Globus pallidus (tissue), 1 donor: Measurements from ENCODE around the gene FAM241A.
"Not testable (repeated sequence)": the region's sequence is repeated elsewhere in the genome, so short reads cannot be mapped to it uniquely, and the experiment has no call there.

Source experiments
- DNase-seq: peaks from one replicate; pipeline ENCODE4 v3.0.0-alpha.2; 2015; ENCODE audit warnings: low spot score

The FAM241A gene

DNA sequence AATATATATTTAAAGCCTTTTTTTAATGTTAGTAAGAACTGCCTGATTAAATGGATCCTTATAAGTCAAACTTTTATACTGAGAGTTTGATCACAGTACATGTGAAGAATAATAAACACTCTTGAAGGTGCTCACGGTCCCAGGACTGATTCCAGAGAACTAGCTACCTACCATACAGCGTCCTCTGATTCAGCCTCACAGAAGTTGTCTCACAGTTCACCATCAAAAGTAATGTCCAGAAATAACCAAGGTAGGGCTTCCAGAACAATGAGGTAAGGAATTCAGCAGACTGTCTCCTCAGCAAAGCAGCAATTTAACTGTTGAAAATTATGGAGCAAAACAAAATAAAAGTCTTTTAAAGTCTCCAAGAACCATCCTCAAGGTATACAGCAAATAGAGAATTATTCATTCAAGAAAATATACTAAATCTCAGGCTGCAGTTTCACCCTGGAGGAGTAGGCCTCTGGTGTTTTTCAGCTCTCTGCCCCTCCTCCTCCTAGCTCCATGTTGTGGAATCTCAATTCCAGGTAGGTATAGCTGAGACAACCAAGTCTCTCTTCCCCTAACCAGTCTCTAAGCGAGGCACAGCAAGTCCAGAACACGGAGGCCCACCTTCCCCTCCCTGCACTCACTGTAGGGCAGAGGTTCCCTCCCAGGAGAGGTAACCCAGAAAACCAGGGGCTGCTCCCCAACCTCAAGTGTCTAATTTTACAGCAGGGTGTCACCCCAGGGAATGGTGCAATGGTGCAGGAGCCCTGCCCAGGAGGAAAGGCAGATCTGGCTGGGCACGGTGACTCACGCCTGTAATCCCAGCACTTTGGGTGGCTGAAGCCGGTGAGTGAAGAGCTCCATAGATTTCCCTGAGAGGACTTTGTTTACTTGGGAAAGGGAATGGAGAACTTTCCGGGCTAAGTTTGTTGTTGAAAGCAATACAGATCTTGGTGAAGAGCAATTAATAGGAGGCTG lies 28.6 kb downstream of the FAM241A start:
- DNase-seq = no peak

DNA sequence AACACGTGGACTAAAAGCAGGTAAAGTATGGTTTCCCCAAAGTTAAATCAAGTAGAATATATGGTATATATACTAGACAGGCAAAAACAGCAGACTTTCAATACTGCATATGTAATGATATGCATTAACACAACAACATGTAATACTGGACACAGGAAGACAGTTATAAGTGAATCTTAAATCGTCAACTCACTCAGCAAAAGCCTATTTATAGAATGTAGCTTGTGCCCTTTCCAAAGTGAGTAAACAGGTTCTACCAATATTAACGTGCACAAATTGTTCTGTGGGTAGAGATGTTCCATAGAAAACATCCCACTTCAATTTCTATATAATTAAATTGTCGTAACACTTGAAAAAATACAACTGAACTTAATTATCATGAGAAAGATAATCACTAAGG lies 30.6 kb downstream of the FAM241A start:
- no peak for DNase-seq

DNA sequence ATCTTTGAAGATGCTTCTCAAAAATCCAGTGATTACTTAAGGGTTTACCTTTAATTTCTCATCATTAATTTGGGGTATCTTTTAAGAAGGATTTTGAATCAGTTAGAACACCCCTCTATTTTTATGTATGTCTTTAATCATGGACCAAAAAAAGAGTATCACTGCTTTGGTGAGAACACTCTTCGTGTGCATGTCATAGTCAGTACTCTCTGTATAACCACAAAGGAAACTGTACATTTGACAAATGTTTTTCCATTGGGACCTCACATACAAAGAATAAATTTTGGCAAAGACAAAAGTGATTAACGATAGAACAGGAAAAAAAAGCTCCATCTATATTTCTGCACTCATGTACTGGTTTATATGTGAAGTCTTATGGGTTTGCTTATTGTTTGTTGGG lies 31.3 kb downstream of the FAM241A start:
- no peak for DNase-seq

DNA sequence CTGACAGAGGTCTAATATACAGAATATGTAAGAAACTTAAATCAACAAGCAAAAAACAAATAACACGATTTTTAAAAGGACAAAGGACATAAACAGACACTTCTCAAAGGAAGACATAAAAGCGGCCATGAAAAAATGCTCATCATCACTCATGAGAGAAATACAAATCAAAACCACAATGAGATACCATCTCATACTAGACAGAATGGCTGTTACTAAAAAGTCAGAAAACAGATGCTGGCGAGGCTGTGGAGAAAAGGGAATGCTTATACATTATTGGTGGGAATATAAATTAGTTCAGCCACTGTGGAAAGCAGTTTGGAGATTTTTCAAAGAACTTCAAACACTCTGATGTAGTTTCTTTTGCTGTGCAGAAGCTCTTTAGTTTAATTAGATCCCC lies 33.5 kb downstream of the FAM241A start:
- not testable (repeated sequence) for DNase-seq

DNA sequence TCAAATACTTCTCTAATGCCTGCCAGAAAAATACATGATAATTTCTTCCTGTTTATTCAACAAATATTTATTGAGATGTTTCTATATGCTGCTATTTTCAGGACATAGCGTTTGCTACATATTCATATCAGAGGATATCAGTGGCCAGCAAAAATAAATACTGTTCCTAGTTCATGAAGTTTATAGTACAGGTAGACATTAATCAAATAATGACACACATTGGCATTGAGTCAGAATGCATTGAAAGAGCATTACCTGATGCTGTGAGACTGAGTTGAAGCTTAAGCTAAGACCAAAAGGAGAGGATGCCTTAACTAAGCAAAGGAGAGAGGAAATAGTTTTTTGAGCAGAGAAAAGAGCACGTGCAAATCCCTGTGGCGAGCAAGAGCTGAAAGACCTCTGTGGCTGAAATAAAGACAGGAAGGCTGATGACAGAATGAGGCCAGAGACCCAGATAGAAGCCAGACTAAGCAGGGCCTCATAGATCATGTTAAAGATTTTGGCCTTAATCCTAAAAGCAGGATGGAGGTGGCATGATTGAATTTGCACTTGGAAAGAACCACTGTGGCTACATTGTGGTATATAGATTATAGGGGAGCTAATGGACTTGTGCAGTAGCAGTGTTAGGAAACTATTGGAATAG lies 36.2 kb downstream of the FAM241A start:
- DNase-seq = no peak

DNA sequence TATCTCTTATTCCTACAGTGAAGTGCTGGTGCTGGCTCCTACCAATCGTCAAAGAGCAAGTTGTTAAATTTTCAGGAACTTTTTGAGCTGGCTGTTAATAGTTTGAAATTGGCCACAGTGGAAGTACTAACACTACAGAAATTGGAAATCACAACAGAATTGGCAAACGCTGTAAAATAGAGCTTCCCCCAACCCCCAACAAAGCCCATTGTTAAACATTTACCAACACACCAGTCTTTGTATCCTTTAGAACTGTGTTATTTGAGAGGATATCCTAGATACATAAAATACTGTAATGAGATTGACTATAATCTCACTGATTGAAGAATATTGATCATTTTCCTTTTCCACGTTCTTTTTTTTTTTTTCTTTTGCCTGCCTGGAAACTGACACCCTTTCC lies 37.4 kb downstream of the FAM241A start:
- peak; percentile 77 for DNase-seq

DNA sequence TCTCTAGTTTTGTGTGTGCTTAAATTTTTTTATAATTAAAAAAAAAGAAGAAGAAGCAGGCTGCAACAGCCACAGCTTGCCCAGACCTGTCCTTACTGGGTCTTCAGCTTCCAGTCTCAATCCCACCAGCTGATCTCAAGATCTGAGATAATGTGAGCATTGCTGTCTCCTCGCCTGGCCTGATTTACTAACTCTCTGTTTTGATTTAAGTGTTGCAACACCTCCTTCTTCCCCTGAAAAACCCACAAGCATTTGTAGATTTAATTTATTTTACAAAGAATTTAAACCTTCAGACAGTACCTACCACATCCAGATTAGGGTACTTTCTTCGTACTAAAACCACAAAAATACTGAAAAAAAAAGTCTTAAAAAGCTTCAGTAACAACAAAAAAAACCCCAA lies 38.0 kb downstream of the FAM241A start:
- peak; percentile 22 for DNase-seq

DNA sequence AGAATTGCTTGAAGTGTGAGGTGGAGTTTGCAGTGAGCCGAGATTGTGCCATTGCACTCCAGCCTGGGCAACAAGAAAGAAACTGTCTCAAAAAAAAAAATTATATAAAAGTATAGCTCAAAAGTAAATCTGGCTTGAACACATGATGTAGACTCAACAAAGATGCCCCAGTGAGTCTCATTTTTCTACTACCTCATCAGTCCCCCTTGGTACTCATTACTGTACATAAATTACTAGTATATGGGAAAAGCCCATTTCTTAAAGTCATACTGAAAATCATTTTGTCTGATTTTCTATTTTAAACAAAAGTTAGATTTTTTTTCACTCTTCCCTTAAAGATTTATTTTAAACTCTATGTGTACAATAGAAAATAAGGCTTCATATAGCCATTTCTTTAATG lies 39.2 kb downstream of the FAM241A start:
- DNase-seq = no peak

DNA sequence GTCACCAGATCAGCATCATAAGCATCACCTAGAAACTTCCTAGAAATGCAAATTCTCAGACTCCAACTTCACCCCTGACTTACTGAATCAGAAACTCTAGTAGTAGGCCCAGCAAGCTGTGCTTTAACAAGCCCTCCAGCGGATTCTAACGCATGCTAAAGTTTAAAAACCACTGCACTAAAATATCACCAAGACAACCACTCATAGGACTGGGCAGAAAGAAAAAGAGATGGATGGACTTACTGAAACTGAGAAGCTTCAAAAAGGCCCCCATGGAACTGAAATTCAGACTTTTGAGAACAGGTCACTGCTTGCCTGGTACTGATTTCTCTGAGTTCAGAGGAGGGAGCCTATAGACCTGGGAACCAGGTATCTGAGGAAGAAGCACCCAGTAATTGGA lies 40.1 kb downstream of the FAM241A start:
- no peak for DNase-seq

DNA sequence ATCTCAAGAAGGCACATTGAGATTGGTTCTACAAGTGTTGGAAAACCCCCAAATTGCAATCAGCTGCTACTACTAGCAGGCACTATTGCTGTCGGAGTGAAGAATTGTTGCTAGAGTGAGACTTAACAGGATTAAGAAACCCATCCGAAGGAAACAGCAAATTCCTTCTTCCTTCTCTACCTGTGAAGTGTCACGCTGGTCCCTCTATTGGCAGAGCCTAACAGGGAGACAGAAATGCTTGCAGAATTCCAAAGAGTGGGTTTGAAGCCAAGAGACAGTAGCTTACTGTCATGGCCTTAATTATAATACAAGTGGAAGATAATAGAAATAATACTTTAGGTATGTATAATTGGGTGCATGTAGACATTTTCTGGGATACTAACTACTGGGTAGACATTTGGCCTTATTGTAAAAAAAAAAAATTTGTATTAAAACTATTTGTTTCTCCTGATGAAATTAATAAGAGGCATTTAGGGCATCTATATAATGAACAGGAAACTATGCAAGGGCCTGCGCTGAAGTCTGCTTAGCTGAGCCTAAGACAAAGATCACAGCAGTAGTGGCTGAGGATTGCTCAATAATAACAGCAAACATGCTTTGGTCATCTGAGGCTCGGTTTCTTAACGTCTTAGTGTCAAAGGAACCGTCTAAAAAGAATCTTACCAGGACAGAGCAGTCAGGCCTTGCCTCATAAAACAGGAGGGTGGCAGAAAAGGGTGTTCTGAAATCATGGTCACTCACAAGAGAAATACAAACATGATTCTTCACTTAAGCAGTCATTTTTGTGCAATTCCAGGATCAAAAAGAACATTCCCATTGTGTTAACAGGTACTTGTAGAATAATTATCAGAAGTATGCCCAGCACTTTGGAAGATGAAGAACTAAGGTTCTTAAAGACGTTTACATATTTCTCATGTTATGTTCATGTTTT lies 40.8 kb downstream of the FAM241A start:
- DNase-seq = no peak

DNA sequence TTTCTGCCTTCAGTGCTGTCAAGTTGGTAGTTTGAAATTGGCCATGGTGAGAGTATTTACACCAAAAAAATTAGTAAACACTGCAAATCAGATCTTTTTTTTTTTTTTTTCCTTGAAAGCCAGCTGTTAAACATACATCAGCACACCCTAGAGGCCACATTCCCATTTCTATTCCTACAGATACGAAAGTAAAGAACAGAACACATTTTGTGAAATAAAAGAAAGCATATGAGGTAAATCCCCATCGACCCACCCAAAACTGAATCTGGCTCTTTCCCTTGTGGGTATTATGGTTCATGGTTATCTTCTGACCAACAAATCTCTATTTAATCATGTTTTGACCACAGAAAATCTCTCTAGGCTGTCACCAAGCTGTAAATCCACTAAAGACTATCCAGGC lies 44.5 kb downstream of the FAM241A start:
- peak; percentile 41 for DNase-seq

DNA sequence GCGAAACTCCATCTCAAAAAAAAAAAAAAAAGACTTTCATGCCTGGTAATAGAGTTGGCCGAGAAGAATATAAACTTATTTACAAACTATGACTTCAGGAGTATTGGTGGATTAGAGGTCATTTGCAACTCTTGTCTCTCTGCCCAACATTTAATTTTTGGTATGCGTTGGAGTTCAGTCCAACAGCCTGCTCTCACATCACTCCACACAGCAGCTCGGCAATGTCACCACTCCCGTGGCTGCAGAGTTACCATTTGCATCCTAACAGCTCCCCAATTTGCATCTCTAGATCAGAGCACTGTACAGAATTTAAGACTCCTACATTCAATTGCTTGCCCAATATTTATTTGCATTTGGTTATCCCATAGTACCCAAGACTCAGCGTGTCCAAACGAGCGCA lies 45.4 kb downstream of the FAM241A start:
- no peak for DNase-seq

DNA sequence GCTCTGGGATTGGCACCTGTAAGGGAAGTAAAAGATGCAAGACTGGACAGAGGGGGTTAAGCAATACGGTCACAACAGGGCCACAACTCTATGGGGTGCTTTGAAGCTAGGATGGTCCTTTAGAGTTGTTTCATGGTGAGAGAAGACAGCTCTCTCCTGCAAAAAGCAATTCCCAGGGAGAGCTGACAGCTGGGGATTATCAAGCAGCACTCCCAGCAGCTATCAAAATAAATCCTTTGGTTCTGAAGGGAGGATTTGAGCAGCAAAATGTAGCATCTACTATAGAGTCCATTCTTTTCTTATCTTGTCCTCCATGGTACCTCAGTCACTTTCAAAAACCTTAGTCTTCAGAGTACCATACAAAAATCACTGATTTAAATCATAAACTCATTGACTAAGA lies 51.2 kb downstream of the FAM241A start:
- DNase-seq = no peak

DNA sequence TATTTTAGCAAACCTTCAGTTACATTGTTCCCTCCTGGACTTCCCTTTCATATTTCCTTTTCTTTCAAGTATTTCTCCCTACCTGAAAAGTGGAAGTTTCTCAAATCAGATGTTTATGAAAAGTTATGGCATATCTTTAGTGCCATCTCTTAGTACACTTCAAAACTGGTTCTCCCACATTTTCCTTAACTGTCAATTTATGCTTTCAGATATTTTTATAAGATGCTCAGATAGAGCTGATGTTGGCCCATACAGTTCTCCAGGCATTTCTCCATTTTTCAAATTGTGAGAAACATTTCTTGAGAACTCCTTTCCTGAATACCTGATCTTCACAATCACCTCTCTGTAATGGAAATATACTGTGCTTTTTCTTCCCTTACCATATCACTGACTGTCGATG lies 53.8 kb downstream of the FAM241A start:
- no peak for DNase-seq

DNA sequence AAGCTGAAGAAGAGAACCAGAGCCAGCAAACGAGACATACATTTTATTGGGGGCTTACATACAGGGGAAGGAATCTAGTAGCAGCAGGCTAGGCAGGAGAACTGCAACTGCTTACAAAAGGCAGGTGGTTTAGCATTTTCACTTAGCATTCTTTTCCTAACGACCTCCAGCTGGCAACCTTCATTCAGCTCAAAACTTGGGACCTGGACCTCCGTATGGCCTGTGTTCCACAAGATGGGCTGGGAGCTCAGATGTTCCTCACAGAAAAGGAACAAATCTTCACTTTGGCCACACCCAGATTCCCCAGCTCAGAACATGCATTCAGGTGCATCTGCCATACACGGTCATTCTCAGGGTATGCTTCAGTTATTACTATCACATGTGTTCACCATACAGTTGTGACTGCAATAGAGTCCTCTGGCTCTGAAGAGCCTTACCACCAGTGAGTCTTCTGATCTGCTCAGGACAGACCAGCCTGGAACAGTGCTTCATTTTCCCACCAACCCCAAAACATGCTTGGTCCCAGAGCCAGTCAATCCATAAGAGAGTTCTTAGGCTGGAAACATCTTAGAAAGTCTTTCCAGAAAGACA lies 56.8 kb downstream of the FAM241A start:
- DNase-seq = no peak

DNA sequence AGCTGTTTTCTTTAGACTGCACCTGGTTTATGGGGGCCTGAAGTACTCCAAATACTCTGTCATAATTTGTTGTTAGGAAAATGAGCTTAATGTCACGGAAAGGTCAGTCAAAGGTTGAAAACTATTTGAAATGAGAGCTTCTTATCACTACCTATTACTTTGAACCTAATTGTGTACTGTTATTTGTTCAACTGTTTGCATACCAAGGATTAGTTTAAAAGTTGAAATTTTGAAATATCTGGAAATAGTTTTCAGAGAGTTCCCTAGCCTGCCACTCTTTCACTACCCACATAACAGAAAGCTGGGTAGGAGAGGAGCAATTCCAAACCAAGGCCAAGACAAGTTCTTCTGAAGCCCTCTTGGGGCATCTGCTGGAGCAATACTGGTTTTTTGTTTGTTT lies 58.3 kb downstream of the FAM241A start:
- no peak for DNase-seq

DNA sequence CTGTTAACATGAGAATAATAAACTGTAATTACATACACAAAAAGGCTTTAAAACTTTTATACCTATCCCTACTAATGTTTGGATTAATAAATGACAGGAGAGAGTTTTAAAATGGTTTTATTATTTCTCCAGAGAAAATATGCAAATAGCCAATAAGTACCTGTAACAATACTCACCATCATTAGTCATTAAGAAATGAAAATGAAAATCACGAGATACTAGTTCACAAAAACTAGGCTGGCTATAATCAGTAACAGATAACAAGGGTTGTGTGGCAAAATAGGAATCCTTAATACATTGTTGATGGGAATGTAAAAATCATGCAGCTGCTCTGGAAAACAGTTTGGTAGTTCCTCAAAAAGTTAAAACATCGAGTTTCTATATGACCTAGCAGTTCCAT lies 61.2 kb downstream of the FAM241A start:
- DNase-seq = no peak

DNA sequence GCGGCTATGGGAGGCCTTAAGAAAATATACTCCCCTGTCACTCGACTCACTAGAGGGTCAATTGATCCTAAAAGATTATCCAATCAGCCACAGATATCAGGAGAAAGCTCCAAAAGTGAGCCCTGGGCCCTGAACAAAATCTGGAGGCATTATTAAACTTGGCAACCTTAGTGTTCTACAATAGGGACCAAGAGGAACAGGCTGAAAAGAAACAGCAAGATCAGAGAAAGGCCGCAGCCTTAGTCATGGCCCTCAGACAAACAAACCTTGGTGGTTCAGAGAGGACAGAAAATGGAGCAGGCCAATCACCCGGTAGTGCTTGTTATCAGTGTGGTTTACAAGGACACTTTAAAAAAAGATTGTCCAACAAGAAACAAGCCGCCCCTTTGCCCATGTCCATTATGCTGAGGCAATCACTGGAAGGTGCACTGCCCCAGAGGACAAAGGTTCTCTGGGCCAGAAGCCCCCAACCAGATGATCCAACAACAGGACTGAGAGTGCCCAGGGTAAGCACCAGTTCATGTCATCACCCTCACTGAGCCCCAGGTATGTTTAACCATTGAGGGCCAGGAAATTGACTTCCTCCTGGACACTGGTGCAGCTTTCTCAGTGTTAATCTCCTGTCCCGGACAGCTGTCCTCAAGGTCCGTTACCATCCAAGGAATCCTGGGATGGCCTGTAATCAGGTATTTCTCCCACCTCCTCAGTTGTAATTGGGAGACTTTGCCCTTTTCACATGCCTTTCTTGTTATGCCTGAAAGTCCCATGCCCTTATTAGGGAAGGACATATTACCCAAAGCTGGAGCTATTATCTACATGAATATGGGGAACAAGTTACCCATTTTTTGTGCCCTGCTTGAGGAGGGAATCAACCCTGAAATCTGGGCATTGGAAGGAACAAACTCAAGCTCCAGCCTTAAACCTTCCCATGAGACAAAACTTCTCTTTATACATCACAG lies 63.2 kb downstream of the FAM241A start:
- not testable (repeated sequence) for DNase-seq

DNA sequence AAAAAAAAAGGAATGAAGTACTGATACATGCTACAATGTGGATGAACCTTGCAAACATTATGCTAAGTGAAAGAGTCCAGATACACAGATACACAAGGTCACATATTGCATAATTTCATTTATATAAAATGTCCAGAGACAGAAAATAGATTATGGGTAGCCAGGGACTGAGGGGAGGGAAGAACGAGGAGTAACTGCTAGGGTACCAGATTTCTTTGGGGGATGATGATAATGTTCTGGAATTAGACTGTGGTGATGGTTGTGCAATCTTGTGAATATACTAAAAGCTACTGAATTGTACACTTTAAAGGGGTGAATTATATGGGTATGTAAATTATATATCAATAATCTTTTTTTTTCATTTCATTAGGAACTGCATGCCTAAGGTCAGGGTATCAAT lies 65.5 kb downstream of the FAM241A start:
- DNase-seq = no peak

DNA sequence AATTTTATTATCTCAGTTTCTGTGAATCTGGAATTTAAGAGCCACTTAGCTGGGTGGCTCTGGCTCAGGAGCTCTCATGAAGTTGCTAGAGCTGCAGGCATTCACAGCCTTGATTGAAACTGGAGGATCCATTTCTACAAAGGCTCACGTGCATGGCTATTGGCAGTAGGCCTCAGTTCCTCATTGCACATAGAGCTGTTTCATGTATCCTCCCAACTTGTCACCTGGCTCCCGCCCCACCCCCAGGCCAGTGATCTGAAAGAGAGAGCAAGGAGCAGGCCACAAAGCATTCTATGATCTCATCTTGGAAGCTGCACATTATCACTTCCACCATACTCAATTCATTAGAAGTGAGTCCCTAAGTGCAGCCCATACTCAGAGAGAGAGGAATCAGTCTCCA lies 67.8 kb downstream of the FAM241A start:
- DNase-seq = no peak

DNA sequence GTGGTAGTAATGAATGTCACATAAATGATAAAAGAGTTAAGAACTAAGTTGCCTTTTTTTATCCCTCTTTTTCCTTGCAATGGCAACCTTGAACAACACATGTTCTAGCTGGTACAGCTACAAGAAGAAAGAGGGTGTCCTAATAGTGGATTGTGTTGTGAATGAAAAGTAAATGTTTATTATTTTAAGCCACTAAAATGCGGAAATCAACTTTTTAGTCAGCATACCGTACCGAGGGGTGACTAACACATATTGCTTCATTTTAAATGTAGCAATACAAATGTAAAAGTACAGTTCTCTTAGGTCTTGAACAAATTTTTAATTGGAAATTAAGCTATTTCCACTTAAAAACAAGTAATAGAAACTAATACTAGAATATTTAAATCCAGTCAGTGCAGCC lies 68.6 kb downstream of the FAM241A start:
- DNase-seq = no peak
